Muscle of leg (tissue), 11 donors: ENCODE measurements around the gene CTNNA2. TPM values are rescaled to one million over a fixed set of nuclear protein-coding genes. Genes with fewer than 3 reads are reported as not detected.

Experiments used
- DNase-seq: peaks from one replicate; pipeline ENCODE4 v3.0.0; 2013
- H3K27ac ChIP-seq: one replicate; pipeline ENCODE4 v1.5.1; 2013; ENCODE audit warnings: mild to moderate bottlenecking, low read length, control low read depth
- H3K27me3 ChIP-seq: one replicate; pipeline ENCODE4 v1.6.1; 2013; ENCODE audit warnings: low read length; ENCODE audit not compliant: control insufficient read depth, insufficient read depth
- H3K36me3 ChIP-seq: one replicate; pipeline ENCODE4 v1.6.1; 2013; ENCODE audit warnings: low read length; ENCODE audit not compliant: control insufficient read depth, insufficient read depth
- H3K4me1 ChIP-seq: one replicate; pipeline ENCODE4 v1.6.1; 2013; ENCODE audit warnings: low read length; ENCODE audit not compliant: control insufficient read depth, insufficient read depth
- H3K4me3 ChIP-seq: one replicate; pipeline ENCODE4 v1.5.1; 2013; ENCODE audit warnings: low read length, control low read depth
- H3K9me3 ChIP-seq: replicated peaks from 2 replicates; pipeline ENCODE4 v1.6.1; 2013; ENCODE audit warnings: low read depth, low read length; ENCODE audit not compliant: control insufficient read depth
- WGBS: methylation state at CpG from one replicate; pipeline ENCODE4 v1.1.5; 2013; ENCODE audit warnings: missing lambda C conversion rate; ENCODE audit not compliant: insufficient coverage; 5-methylcytosine and 5-hydroxymethylcytosine counted together
- polyA plus RNA-seq, 8 donors: library from polyadenylated mRNA; unstranded; fragments of 120-200 nt; gene quantifications; one replicate each; pipeline versions ENCODE4 v1.2.1 to v1.2.3, GENCODE V29; 2013; ENCODE audit warnings: inconsistent platforms in 1 of 8, low replicate concordance in 1 of 8; ENCODE audit not compliant: insufficient read length in 8 of 8, insufficient read depth in 1 of 8
- total RNA-seq: library from RNA; stranded (reverse); fragments of 120-200 nt; gene quantifications from one replicate; pipeline ENCODE4 v1.2.4, GENCODE V29; 2013

CTNNA2 gene
- total and polyA plus RNA-seq, 9 donors, result 0.28 to 1.0 (median 0.69) TPM

DNA sequence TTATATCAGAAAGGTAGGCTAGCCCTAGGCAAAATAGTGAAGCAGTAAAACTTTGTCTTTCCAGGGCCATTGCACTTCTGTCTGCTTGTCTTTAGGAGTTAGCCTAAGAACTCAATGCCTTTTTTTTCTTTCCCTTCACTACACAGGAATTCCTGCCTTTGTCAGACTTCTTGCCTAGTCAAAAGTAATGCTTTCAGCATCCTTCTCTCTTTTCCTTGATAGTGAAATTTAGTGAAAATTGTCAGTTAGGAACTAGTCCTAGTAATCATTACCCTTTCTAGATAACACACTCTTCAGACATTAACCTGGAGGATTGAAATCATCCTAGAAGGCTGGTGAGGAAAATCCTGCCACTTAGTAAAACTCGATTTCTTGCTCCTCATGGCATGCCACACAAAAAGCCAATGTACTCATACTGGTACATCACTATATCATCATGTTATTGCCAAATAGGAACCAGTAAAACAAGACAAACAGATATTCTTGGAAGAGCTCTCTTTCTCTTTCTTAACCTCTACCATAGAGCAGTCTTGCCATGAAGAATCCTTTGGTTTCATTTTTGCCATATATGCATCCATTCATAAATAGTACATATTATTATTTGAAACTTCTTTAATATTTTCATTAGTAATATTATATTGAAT is 320.5 kb downstream of the CTNNA2 start:
- Histone ChIP-seq H3K4me1 (no peaks in the 10 kb centered on the region), H3K9me3 (no peaks in the 10 kb centered on the region), H3K36me3 (no peaks in the 10 kb centered on the region), H3K27ac (no peak overlapping the region), H3K4me3 (no peak overlapping the region), H3K27me3 (no peaks in the 10 kb centered on the region)
- no CpG with 5 or more reads among the region's 1 CpG for WGBS
- DNase-seq, result no peak

- no peaks in the 10 kb centered on the region for H3K36me3 ChIP-seq
- peak; percentile 77 for DNase-seq
- WGBS, result no CpG with 5 or more reads among the region's 1 CpG
Observed at GRCh38 chr2:79835911-79836310, 323.1 kb downstream of the CTNNA2 start.

GRCh38 chr2:79844011-79844410 is 331.2 kb downstream of the CTNNA2 start:
- Histone ChIP-seq H3K27me3 (no peaks in the 10 kb centered on the region), H3K9me3 (no peaks in the 10 kb centered on the region), H3K4me1 (peaks cover 2% of the 10 kb centered on the region), H3K27ac (no peak overlapping the region), H3K4me3 (no peak overlapping the region), H3K36me3 (no peaks in the 10 kb centered on the region)
- DNase-seq, result peak; percentile 69
- WGBS, result no CpG with 5 or more reads among the region's 1 CpG

More at GRCh38 chr2:79835911-79836310, 323.1 kb downstream of the CTNNA2 start:
- Histone ChIP-seq H3K27me3 (no peaks in the 10 kb centered on the region), H3K27ac (no peak overlapping the region), H3K4me3 (no peak overlapping the region), H3K4me1 (no peaks in the 10 kb centered on the region), H3K9me3 (no peaks in the 10 kb centered on the region)

- H3K9me3 ChIP-seq, result no peaks in the 10 kb centered on the region
- no peaks in the 10 kb centered on the region for H3K36me3 ChIP-seq
- no peaks in the 10 kb centered on the region for H3K27me3 ChIP-seq
- no peak overlapping the region for H3K27ac ChIP-seq
- WGBS, result no CpG with 5 or more reads among the region's 1 CpG
- peaks cover 2% of the 10 kb centered on the region for H3K4me1 ChIP-seq
- no peak overlapping the region for H3K4me3 ChIP-seq
- DNase-seq, result no peak
Observed at GRCh38 chr2:79846878-79847277, 334.0 kb downstream of the CTNNA2 start.

- H3K27ac ChIP-seq, result no peak overlapping the region
- H3K9me3 ChIP-seq, result no peaks in the 10 kb centered on the region
- DNase-seq, result no peak
- no peaks in the 10 kb centered on the region for H3K27me3 ChIP-seq
- no peak overlapping the region for H3K4me3 ChIP-seq
- H3K36me3 ChIP-seq, result no peaks in the 10 kb centered on the region
- peaks cover 2% of the 10 kb centered on the region for H3K4me1 ChIP-seq
Observed at GRCh38 chr2:79849241-79849640, 336.4 kb downstream of the CTNNA2 start.

DNA sequence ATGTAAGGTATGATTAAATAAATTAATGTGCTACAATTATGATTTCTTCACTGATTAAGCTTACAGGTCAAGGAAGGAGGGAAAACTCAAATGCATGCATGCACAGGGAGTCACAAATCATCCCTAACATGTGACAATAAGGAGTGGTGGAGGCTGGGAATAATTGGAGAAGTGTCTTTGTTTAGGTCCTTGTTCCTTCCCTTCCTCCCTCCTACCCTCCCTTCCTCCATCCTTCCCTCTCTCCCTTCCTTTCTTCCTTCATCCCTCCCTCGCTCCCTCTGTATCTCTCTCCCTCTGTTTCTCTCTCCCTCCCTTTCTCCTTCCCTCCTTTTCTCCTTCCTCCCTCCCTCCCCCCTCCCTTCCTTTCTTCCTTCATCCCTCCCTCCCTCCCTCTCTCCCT is 337.1 kb downstream of the CTNNA2 start:
- Histone ChIP-seq H3K27me3 (no peaks in the 10 kb centered on the region), H3K4me1 (no peaks in the 10 kb centered on the region), H3K36me3 (no peaks in the 10 kb centered on the region), H3K9me3 (no peaks in the 10 kb centered on the region), H3K27ac (no peak overlapping the region), H3K4me3 (no peak overlapping the region)
- no peak for DNase-seq
- WGBS, result 88% methylated on average over 1 of the region's 1 CpG

- no peaks in the 10 kb centered on the region for H3K9me3 ChIP-seq
- H3K36me3 ChIP-seq, result no peaks in the 10 kb centered on the region
- no peak overlapping the region for H3K27ac ChIP-seq
- peak; percentile 24 for DNase-seq
- no peaks in the 10 kb centered on the region for H3K4me1 ChIP-seq
- H3K27me3 ChIP-seq, result no peaks in the 10 kb centered on the region
- H3K4me3 ChIP-seq, result no peak overlapping the region
Observed at GRCh38 chr2:79850912-79851311, 338.1 kb downstream of the CTNNA2 start.

GRCh38 chr2:79855264-79856006 is 342.6 kb downstream of the CTNNA2 start:
- no peak overlapping the region for H3K4me3 ChIP-seq
- no peaks in the 10 kb centered on the region for H3K36me3 ChIP-seq
- no peaks in the 10 kb centered on the region for H3K4me1 ChIP-seq
- no peak overlapping the region for H3K27ac ChIP-seq
- no peaks in the 10 kb centered on the region for H3K9me3 ChIP-seq
- no peaks in the 10 kb centered on the region for H3K27me3 ChIP-seq
- WGBS, result 68% methylated on average over 5 of the region's 10 CpGs
- no peak for DNase-seq

- WGBS, result 98% methylated on average over 15 of the region's 17 CpGs
- no peak for DNase-seq
- H3K9me3 ChIP-seq, result no peaks in the 10 kb centered on the region
- no peak overlapping the region for H3K27ac ChIP-seq
- H3K27me3 ChIP-seq, result no peaks in the 10 kb centered on the region
- H3K4me3 ChIP-seq, result no peak overlapping the region
- no peaks in the 10 kb centered on the region for H3K36me3 ChIP-seq
- H3K4me1 ChIP-seq, result no peaks in the 10 kb centered on the region
Observed at GRCh38 chr2:79857888-79858287, 345.0 kb downstream of the CTNNA2 start.

GRCh38 chr2:79860228-79861058 is 347.6 kb downstream of the CTNNA2 start:
- Histone ChIP-seq H3K36me3 (no peaks in the 10 kb centered on the region), H3K9me3 (no peaks in the 10 kb centered on the region), H3K4me3 (no peak overlapping the region), H3K27me3 (no peaks in the 10 kb centered on the region), H3K4me1 (no peaks in the 10 kb centered on the region), H3K27ac (no peak overlapping the region)
- no CpG with 5 or more reads among the region's 10 CpGs for WGBS
- DNase-seq, result peak; percentile 46
